NAMALWA (cell line): Measurements from ENCODE around the gene DKK3.

Source experiments
- DNase-seq: peaks from one replicate; pipeline ENCODE4 v3.0.0-alpha.2; 2015; ENCODE audit warnings: low spot score

The DKK3 gene

GRCh38 chr11:12029738-12030363, 21.4 kb upstream of the DKK3 start:
- no peak for DNase-seq

GRCh38 chr11:12029119-12029518, 20.7 kb upstream of the DKK3 start:
- no peak for DNase-seq

GRCh38 chr11:12028303-12028702, 19.9 kb upstream of the DKK3 start:
- no peak for DNase-seq

- no peak for DNase-seq
These were observed 18.1 kb upstream of the DKK3 start for GRCh38 chr11:12026331-12027211.

- no peak for DNase-seq
These were observed 16.0 kb upstream of the DKK3 start for GRCh38 chr11:12024254-12024926.

GRCh38 chr11:12023015-12023414, 14.6 kb upstream of the DKK3 start:
- DNase-seq, result no peak

GRCh38 chr11:12020546-12020945, 12.1 kb upstream of the DKK3 start:
- DNase-seq, result no peak

GRCh38 chr11:12019866-12020416, 11.5 kb upstream of the DKK3 start:
- no peak for DNase-seq

- DNase-seq, result no peak
These were observed 10.9 kb upstream of the DKK3 start for GRCh38 chr11:12019337-12019736.

GRCh38 chr11:12017865-12018453, 9.5 kb upstream of the DKK3 start:
- DNase-seq, result no peak

GRCh38 chr11:12017243-12017678, 8.8 kb upstream of the DKK3 start:
- DNase-seq, result no peak

- DNase-seq, result no peak
These were observed 7.8 kb upstream of the DKK3 start for GRCh38 chr11:12016246-12016645.

GRCh38 chr11:12015486-12015885, 7.1 kb upstream of the DKK3 start:
- DNase-seq, result no peak

- no peak for DNase-seq
These were observed 5.4 kb upstream of the DKK3 start for GRCh38 chr11:12013781-12014180.

GRCh38 chr11:12009617-12010321, 1.3 kb upstream of the DKK3 start:
- no peak for DNase-seq

GRCh38 chr11:12008790-12009616, 577 bp upstream of the DKK3 start:
- no peak for DNase-seq

GRCh38 chr11:12007230-12007593, 1.2 kb downstream of the DKK3 start:
- no peak for DNase-seq

GRCh38 chr11:12006552-12007229, 1.7 kb downstream of the DKK3 start:
- DNase-seq, result no peak

- no peak for DNase-seq
These were observed 3.0 kb downstream of the DKK3 start for GRCh38 chr11:12005476-12005875.

GRCh38 chr11:12005061-12005460, 3.4 kb downstream of the DKK3 start:
- DNase-seq, result no peak
